ENCODE results near the gene S100B.

DNA sequence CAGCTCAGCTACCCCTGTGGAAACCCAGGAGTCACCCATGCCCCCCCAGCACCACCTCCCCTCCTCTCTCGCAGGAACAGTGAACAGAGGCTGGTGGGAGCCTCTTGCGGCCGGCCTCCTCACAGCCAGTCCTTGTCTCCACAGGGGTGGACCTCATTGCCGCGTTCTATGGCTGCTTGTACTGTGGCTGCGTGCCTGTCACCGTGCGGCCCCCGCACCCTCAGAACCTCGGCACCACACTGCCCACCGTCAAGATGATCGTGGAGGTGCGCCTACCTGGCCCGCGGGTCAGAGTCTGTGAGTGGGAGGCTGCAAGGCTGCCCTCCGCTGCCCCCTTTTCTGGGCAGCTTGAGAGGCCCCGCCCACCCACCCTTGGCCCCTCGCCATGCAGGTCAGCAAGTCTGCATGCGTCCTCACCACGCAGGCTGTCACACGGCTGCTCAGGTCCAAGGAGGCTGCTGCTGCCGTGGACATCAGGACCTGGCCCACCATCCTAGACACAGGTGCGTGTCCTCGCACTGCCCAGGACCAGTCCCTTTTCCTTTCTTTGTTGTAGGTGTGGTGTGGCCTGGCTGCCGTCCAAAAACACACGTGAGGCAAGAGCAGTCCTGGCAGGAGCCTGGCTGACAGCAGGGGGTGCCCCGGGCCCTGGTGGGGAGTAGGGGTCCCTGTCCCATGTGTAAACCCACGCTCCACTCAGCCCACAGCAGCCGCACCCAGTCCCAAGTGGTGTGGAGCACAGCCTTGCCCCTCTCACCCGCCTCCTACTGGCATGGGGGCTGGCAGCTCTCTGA lies 50.3 kb downstream of the S100B start:
- TF ChIP-seq, protein P1, sequence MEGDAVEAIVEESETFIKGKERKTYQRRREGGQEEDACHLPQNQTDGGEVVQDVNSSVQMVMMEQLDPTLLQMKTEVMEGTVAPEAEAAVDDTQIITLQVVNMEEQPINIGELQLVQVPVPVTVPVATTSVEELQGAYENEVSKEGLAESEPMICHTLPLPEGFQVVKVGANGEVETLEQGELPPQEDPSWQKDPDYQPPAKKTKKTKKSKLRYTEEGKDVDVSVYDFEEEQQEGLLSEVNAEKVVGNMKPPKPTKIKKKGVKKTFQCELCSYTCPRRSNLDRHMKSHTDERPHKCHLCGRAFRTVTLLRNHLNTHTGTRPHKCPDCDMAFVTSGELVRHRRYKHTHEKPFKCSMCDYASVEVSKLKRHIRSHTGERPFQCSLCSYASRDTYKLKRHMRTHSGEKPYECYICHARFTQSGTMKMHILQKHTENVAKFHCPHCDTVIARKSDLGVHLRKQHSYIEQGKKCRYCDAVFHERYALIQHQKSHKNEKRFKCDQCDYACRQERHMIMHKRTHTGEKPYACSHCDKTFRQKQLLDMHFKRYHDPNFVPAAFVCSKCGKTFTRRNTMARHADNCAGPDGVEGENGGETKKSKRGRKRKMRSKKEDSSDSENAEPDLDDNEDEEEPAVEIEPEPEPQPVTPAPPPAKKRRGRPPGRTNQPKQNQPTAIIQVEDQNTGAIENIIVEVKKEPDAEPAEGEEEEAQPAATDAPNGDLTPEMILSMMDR (IDR thresholded peaks at IDR 0.05) = no peak
- TF ChIP-seq POLR2A (IDR thresholded peaks at IDR 0.05) = no peak
- no peak for TF ChIP-seq POLR2AphosphoS5 (IDR thresholded peaks at IDR 0.05)
- TF ChIP-seq EP300 (IDR thresholded peaks at IDR 0.05) = no peak

Measured in stomach (tissue), 4 donors.